CD4-positive, alpha-beta T cell treated with Interleukin-15 for 4 hours (primary cell): ENCODE measurements around the gene P2RX4.
"Not testable (repeated sequence)": the region's sequence is repeated elsewhere in the genome, so short reads cannot be mapped to it uniquely, and the experiment has no call there.

Source experiments
- DNase-seq: peaks from one replicate; pipeline ENCODE4 v3.0.0-alpha.2; 2020; ENCODE audit warnings: low spot score

Gene P2RX4

DNA sequence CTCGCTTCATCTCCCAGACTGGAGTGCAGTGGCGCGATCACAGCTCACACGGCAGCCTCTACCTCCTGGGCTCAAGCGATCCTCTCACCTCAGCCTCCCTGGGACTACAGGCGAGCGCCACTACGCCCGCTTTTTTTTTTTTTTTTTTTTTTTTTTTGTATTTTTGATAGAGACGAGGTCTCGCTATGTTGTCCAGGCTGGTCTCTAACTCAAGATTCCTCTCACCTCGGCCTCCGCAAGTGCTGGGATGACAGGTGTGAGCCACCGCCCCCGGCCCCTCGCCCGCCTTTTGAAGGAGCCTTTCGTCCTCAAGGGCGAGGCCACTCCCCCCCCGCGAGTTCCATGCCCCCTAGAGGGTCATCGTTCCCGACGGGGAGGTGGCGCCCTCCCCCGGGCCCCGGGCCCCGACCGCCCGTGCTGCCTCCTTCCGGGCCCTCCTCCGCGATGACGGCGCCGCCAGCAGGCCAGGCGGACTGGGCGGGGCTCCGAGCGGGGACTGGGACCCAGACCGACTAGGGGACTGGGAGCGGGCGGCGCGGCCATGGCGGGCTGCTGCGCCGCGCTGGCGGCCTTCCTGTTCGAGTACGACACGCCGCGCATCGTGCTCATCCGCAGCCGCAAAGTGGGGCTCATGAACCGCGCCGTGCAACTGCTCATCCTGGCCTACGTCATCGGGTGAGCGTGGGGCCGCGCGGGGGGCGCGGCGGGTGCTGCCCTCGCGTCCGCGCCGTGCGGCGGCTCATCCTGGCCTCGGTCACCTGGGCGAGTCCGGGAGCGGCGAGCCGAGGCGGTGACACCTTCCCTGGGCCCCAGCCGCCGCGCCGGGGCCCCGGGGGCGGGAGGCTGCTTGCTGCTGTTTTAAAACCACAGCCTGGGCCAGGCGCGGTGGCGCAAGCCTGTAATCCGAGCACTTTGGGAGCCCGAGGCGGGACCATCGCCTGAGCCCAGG, at the start of gene P2RX4:
TSS of gene P2RX4 (plus strand) at position 506 of the 949 bp plus-strand sequence. CDS start at position 542, 36 bp downstream.
- peak; percentile 85 for DNase-seq

DNA sequence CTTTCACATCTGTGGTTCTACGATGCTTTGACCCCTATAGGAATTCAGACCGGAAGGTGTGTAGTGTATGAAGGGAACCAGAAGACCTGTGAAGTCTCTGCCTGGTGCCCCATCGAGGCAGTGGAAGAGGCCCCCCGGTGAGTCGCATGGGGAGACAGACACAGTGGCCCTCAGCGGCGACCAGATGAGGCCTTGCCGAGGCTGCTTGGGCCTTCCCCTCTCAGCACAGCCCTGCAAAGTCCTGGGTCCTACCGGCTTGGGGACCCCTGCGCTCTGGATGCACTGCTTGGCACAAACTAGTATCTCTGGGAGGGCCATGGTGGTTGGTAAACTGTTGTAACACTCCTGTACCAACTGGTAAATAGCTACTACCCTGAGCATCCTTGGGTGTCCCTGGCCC, 47.5 kb upstream of the P2RX4 start:
- DNase-seq, result no peak

GRCh38 chr12:121162985-121163384, 46.9 kb upstream of the P2RX4 start:
- DNase-seq, result no peak

DNA sequence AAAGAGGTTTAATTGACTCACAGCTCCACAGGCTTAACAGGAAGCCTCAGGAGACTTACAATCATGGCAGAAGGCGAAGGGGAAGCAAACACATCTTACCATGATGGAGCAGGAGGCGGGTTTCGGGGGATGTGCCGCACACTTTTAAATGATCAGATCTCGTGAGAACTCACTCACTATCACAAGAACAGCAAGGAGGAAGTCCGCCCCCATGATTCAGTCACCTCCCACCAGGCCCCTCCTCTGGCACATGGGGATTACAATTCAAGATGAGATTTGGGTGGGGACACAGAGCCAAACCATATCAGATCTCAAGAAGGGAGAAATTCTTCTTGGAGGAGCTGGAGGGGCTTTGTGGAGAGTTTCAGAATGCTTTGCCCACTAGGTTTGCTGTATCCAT, 45.1 kb upstream of the P2RX4 start:
- DNase-seq, result not testable (repeated sequence)

GRCh38 chr12:121165316-121165715, 44.6 kb upstream of the P2RX4 start:
- DNase-seq, result no peak

- no peak for DNase-seq
Measured at GRCh38 chr12:121166356-121166755, 43.6 kb upstream of the P2RX4 start.

GRCh38 chr12:121167232-121167820, 42.6 kb upstream of the P2RX4 start:
- no peak for DNase-seq

DNA sequence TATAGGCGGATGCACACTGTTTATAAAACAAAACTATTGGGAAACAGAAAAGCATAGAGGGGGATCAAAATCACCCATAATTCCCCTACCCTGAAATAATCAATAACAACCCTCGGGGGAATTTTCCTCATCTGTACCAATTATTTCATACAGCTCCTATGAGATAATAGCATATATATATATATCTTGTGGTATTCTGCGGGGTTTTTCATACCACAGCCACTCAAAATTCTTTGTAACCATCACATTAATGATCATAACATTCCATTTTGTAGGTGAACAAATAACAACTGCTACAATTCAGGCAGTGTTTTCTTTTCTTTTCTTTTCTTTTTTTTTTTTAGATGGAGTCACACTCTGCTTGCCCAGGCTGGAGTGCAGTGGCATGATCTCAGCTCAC, 42.0 kb upstream of the P2RX4 start:
- no peak for DNase-seq

DNA sequence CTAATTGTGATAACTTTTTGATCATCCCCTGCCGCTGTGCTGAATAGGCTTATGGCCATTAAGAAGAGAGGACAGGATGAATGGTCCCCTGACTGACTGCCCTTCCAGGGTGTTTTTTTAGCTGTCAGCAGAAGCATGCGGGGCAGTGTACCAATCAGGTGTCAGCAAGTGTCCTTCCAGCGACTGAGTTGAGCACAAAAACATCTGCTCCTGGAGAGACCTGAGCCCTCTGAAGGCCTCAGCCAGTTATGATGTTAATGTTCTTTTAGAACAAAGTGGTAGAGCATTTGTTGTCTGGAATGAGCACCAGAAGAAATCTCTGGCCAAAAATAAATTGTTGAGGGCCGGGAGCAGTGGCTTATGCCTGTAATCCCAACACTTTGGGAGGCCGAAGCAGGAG, 39.8 kb upstream of the P2RX4 start:
- DNase-seq, result no peak

- DNase-seq, result no peak
Measured at GRCh38 chr12:121170611-121171260, 39.2 kb upstream of the P2RX4 start.

DNA sequence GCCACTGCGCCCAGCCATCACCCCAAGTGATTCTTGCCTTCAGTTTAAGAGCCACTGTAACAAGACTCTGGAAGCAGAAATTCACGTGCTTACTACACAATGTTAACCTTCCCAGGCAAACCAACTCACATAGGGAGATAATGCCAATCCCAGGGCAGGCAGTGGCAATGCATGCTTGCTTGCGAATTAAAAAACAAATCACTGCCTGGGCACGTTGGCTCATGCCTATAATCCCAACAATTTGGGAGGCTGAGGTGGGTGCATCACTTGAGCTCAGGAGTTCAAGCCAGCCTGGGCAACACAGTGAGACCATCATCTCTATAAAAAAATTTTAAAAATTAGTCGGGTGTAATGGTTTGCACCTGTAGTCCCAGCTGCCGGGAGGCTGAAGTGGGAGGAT, 37.8 kb upstream of the P2RX4 start:
- DNase-seq, result no peak

- no peak for DNase-seq
Measured at GRCh38 chr12:121175383-121176119, 34.4 kb upstream of the P2RX4 start.

- no peak for DNase-seq
Measured at GRCh38 chr12:121176826-121177529, 33.0 kb upstream of the P2RX4 start.

GRCh38 chr12:121181181-121181580, 28.7 kb upstream of the P2RX4 start:
- DNase-seq, result no peak

GRCh38 chr12:121182222-121182893, 27.6 kb upstream of the P2RX4 start:
- DNase-seq, result no peak

GRCh38 chr12:121184425-121184824, 25.5 kb upstream of the P2RX4 start:
- no peak for DNase-seq

- DNase-seq, result no peak
Measured at GRCh38 chr12:121184984-121185889, 24.7 kb upstream of the P2RX4 start.

DNA sequence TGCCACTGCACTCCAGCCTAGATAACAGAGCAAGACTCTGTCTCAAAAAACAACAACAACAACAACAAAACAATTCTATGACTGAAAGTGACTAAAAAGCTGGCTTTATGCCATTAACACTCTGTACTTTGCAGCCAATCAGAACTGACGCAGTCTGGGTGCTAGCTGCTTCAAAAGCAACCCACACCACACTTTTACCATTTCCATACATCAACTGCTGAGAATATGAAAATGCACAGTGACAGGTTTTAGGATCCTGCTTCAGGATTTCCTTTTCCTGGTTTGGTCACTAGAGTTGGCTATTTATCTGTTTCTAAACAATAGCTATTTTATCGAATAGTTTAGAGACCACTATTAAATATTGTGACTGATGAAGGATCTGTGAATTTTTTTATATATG, 23.1 kb upstream of the P2RX4 start:
- no peak for DNase-seq

DNA sequence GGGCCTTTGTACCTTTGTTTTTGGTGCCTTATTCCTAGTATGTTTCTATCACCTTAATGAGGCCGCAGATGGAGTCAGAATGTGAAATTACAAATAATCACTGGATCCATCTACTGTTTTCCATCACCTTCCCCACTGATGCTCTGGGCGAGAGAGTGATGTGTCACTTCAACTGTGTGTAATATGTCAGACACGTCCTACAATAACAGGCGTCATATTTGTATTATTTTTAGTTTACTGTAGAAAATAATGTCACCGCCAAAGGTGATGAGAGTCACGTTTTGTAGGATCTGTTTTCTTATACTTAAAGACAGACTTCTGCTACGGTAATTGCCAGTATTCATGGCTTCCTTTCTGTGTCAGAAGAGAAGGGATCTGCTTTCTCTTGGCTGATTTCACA, 22.4 kb upstream of the P2RX4 start:
- DNase-seq, result no peak

DNA sequence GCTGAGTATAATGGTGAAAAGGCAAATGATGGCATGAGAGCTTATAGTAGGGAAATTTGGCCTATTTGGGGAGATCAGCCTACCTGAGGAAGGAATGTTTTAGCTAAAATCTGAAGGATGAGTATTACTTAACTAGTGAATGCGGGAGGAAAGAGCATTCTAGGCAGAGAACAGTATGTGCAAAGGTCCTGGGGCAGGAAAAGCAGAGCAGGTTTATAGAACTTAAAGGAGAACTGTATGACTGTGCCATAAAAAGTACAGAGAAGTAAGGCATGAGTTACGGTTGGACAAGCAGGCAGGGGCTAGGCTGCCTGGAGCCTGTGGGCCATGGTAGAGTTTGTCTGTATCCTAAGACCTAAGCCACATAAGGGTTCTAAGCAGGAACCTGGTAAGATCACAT, 21.7 kb upstream of the P2RX4 start:
- DNase-seq, result no peak
